Measurements from ENCODE around the gene AAR2. TPM values are rescaled to one million over a fixed set of nuclear protein-coding genes. Genes with fewer than 3 reads are reported as not detected.

AAR2 gene
- total and polyA plus RNA-seq, 8 donors: 23.1 to 40.0 (median 34.6) TPM

GRCh38 chr20:36243726-36244125 lies 7.4 kb downstream of the AAR2 start:
- H3K4me1 ChIP-seq: peaks cover 0 to 8% of the 10 kb centered on the region in 2 donors
- no peaks in the 10 kb centered on the region for H3K27me3 ChIP-seq
- intact Hi-C loops (cut with DNase I): no loop called here
- no peak overlapping the region for H3K27ac ChIP-seq
- H3K9me3 ChIP-seq: no peaks in the 10 kb centered on the region
- TF ChIP-seq, protein P1, sequence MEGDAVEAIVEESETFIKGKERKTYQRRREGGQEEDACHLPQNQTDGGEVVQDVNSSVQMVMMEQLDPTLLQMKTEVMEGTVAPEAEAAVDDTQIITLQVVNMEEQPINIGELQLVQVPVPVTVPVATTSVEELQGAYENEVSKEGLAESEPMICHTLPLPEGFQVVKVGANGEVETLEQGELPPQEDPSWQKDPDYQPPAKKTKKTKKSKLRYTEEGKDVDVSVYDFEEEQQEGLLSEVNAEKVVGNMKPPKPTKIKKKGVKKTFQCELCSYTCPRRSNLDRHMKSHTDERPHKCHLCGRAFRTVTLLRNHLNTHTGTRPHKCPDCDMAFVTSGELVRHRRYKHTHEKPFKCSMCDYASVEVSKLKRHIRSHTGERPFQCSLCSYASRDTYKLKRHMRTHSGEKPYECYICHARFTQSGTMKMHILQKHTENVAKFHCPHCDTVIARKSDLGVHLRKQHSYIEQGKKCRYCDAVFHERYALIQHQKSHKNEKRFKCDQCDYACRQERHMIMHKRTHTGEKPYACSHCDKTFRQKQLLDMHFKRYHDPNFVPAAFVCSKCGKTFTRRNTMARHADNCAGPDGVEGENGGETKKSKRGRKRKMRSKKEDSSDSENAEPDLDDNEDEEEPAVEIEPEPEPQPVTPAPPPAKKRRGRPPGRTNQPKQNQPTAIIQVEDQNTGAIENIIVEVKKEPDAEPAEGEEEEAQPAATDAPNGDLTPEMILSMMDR (IDR thresholded peaks at IDR 0.05): no peak
- H3K4me3 ChIP-seq: no peak overlapping the region
- DNase-seq (no peak), ATAC-seq (no peak)
- H3K36me3 ChIP-seq: peaks cover 0 to 99% of the 10 kb centered on the region in 2 donors

DNA sequence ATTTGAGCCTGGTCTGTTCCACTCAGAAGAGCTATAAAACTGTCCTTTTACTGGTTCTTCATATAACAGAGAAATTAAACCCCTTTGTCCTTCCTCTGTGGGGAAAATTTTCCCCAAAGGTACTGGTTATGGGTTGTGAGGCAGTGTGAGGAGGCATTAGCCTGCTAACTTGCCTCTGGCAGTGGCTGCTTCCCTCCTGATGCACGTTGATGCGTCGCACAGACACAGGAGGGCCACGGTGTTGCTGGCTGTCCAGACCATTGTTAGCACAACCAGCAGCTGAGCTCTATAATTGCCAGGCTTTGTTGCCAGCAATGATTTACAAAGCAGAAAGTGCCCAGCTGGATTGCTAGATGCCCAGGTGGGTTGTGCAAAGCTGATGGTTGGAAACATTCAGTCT lies 10.1 kb downstream of the AAR2 start:
- no peaks in the 10 kb centered on the region for H3K4me1 ChIP-seq
- DNase-seq (no peak), ATAC-seq (no peak)
- TF ChIP-seq, protein P1 (IDR thresholded peaks at IDR 0.05): no peak
- no peaks in the 10 kb centered on the region for H3K9me3 ChIP-seq
- no peak overlapping the region for H3K4me3 ChIP-seq
- H3K27me3 ChIP-seq: no peaks in the 10 kb centered on the region
- peaks cover 0 to 97% of the 10 kb centered on the region in 2 donors for H3K36me3 ChIP-seq
- intact Hi-C loops (cut with DNase I): no loop called here
- H3K27ac ChIP-seq: no peak overlapping the region

GRCh38 chr20:36248836-36249235 lies 12.6 kb downstream of the AAR2 start:
- no peak for ATAC-seq
- H3K27me3 ChIP-seq: no peaks in the 10 kb centered on the region
- intact Hi-C loops (cut with DNase I): no loop called here
- H3K27ac ChIP-seq: no peak overlapping the region
- TF ChIP-seq, protein P1 (IDR thresholded peaks at IDR 0.05): no peak
- H3K4me3 ChIP-seq: no peak overlapping the region
- no peak for DNase-seq
- H3K36me3 ChIP-seq: peaks cover 0 to 97% of the 10 kb centered on the region in 2 donors
- H3K4me1 ChIP-seq: no peaks in the 10 kb centered on the region
- H3K9me3 ChIP-seq: no peaks in the 10 kb centered on the region

- TF ChIP-seq, protein P1 (IDR thresholded peaks at IDR 0.05): no peak
- DNase-seq: no peak
- intact Hi-C loops (cut with DNase I): no loop called here
- no peak overlapping the region for H3K27ac ChIP-seq
- ATAC-seq: no peak
- H3K9me3 ChIP-seq: no peaks in the 10 kb centered on the region
- H3K27me3 ChIP-seq: no peaks in the 10 kb centered on the region
- H3K36me3 ChIP-seq: peaks cover 0 to 92% of the 10 kb centered on the region in 2 donors
- no peaks in the 10 kb centered on the region for H3K4me1 ChIP-seq
- H3K4me3 ChIP-seq: no peak overlapping the region
Observed at GRCh38 chr20:36249450-36249849, 13.2 kb downstream of the AAR2 start.

DNA sequence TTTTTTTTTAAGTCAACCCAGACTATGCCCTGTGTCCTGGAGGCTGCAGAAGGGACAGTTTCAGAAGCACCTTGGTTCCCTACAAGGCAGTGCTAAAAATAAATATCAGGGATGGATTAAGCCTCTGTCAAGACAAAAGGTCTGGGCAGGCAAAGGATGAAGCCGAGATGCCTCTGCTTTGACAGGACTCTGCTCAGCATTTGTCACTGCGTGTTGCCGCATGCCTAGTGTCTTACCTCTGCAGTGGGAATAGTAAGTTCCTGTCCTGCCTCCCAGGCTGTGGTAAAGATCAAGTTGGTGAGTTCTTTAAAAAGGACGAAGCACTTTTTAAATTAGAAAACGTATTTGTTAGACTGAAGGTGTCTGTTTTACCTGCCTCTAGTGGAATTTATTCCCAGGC lies 15.1 kb downstream of the AAR2 start:
- intact Hi-C loops (cut with DNase I): no loop called here
- Histone ChIP-seq H3K36me3 (peaks cover 0 to 91% of the 10 kb centered on the region in 2 donors), H3K27ac (no peak overlapping the region), H3K9me3 (no peaks in the 10 kb centered on the region), H3K4me3 (no peak overlapping the region), H3K27me3 (no peaks in the 10 kb centered on the region), H3K4me1 (no peaks in the 10 kb centered on the region)
- no peak for DNase-seq
- TF ChIP-seq, protein P1 (IDR thresholded peaks at IDR 0.05): no peak
- ATAC-seq: no peak
